Measurements from ENCODE around the gene AREL1. TPM values are rescaled to one million over a fixed set of nuclear protein-coding genes. Genes with fewer than 3 reads are reported as not detected.

AREL1 gene
- total RNA-seq, 1 donor = 44.5 TPM

DNA sequence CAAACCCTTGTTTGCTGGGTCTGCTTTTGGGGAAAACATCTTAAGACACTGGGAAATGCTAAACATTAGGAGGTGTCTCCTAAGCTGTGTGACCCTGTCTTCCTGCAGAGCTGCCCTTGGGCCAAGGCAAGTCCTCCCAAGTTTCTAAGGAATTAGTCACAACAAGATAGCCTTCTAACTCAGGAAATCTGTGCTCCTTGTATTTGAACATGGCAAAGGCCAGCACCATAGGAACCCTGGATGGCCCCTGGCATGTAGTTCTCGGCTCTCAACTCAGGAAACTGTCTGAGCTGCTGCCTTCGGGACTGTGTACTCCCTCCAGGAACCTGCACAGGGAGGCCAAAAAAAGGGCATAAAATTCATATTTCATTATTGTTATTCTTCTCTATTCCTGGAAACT, 63.2 kb downstream of the AREL1 start:
- TF ChIP-seq, protein P1, sequence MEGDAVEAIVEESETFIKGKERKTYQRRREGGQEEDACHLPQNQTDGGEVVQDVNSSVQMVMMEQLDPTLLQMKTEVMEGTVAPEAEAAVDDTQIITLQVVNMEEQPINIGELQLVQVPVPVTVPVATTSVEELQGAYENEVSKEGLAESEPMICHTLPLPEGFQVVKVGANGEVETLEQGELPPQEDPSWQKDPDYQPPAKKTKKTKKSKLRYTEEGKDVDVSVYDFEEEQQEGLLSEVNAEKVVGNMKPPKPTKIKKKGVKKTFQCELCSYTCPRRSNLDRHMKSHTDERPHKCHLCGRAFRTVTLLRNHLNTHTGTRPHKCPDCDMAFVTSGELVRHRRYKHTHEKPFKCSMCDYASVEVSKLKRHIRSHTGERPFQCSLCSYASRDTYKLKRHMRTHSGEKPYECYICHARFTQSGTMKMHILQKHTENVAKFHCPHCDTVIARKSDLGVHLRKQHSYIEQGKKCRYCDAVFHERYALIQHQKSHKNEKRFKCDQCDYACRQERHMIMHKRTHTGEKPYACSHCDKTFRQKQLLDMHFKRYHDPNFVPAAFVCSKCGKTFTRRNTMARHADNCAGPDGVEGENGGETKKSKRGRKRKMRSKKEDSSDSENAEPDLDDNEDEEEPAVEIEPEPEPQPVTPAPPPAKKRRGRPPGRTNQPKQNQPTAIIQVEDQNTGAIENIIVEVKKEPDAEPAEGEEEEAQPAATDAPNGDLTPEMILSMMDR (IDR thresholded peaks at IDR 0.05; ENCODE audit: insufficient read depth, low read depth, low read length) = no peak
- DNase-seq (ENCODE audit: low read depth) = no peak
- H3K4me3 ChIP-seq (ENCODE audit: low read depth, low read length) = no peak overlapping the region

DNA sequence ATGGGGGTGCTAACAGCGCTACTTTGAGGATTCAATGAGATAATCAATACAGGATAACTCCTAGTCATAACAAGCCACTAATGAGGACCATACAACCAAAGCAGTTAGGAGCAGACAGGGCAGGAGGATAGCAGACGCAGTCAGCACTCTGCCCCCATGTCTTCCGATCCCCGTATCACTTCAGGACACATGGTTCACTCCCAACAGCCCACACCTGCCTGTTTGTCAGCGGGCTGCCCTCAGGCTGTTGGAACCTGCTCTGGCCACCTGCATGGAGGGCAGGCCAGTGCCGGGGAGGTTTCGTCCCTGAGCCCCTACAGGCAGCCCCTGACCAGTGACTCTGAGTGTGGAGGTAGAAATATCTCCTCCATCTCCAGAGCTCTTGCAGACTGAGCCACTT, 63.7 kb downstream of the AREL1 start:
- TF ChIP-seq, protein P1 (IDR thresholded peaks at IDR 0.05; ENCODE audit: insufficient read depth, low read depth, low read length) = no peak
- H3K4me3 ChIP-seq (ENCODE audit: low read depth, low read length) = no peak overlapping the region
- no peak for DNase-seq (ENCODE audit: low read depth)

DNA sequence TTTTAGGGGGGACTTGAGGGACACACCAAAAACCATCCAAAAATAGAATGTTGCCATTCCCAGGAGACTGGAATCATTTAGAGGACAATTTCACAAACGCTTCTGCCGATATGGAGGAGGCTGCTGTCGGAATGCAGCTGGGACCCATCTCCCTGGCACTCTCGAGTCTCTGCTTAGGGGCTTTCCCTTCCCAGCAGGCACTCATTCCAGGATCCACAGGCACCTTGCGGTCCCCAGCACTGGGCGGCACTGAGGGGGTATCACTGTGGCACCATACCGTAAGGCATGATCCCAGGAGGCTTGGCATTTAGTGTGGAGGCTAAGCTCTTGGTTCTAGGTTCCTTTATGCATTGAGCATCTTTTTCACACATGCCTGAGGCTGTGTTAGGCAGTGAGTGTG, 64.3 kb downstream of the AREL1 start:
- TF ChIP-seq, protein P1 (IDR thresholded peaks at IDR 0.05; ENCODE audit: insufficient read depth, low read depth, low read length) = no peak
- H3K4me3 ChIP-seq (ENCODE audit: low read depth, low read length) = no peak overlapping the region
- no peak for DNase-seq (ENCODE audit: low read depth)

DNA sequence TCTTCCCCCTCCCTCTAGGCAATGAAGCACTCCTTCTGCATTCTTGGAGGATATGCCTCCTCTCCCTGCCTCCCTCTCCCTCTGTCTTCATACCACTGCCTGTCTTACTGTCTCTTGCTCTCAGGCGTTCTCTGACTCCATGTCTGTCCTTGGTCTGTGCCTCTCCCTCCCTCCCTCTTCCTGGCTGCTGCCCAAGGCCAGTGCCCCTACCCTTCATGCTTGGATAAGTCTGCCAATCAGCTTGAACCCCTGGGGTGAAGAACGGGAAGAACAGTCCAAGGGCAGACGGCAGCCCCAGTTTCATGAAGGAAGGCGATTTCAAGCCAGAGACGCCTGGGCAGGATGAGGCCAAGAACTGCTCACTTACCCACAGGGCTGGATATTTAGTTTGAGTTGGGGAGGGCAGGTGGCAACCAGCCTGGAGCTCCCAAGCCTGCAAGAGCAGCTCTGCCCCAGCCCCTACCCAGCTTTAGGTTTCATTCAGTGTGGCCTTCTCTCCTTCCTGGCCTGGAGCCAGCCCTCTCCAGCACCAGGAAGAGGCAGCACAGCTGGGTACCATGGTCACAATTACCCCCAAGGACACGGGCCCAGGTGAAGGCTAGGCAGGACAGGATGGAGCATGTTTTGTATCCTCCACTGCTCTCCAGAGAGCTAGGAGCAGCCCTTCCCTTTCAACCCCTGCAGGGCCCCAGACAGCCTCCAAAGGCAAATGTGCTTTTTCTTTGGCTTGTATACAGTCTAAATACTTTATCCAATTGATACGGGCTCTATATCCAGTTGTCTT, 65.0 kb downstream of the AREL1 start:
- DNase-seq (ENCODE audit: low read depth) = no peak
- TF ChIP-seq, protein P1 (IDR thresholded peaks at IDR 0.05; ENCODE audit: insufficient read depth, low read depth, low read length) = no peak
- no peak overlapping the region for H3K4me3 ChIP-seq (ENCODE audit: low read depth, low read length)

DNA sequence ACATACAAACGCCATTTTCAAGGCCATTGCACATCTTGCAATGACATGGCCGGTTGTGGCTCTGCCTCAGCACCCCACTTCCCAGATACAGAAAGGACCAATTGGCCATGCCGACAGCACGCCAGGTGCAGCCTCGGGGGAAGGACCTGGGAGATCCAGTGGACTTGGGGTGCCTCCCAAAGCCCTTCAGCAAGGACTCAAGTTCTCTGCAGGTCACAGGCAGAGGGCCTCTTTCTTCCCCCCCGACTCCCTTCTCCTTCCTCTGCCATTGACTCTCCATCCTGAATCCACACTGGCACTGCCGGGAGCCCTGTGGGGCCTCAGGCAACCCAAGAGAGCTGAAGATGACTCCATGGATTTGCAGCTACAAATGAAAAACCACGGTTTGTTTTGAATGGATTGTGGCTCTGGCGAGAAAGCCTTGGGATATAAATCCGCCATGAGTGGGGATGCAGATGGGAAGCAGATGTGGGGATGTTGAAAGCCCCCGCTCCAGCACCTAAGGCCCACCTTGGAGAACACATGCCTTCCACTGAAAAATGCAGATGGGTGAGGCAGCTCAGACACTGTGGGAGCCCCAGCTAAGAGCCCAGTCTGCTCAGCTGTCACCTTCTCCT, 65.7 kb downstream of the AREL1 start:
- TF ChIP-seq, protein P1 (IDR thresholded peaks at IDR 0.05; ENCODE audit: insufficient read depth, low read depth, low read length) = no peak
- no peak for DNase-seq (ENCODE audit: low read depth)
- H3K4me3 ChIP-seq (ENCODE audit: low read depth, low read length) = no peak overlapping the region

DNA sequence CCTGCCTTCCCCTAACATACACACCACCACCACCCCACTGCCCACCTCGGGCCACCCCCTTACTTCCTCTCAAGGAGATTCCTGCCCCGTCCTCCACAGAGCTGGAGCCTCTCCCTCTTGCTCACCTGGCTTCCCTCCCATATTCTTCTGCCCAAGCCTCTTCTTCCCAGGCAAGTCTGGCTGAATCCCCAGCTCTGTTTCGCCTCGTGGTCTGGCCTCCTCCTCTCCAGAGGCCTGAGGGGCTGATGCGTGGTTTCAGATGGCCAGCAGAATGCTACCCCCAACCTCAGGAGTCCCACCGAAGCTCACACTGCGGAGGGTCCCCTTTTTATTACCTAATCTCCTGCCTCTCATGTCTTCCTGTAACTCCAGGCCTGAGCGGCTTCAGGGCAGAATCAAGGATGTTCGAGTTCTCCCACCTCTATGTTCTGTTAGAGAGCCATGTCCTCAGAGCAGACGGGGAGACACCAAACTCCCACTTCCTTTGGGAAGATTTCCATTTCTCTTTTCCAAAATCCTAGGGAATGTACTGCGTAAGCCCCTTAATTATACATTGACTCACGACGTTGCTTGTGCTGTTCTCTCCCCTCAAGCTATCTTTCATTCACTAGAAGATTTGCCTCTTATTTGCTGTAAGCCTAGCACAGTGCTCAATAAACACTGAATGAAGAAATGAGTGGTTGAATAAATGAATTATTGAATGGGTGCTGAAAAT, 67.0 kb downstream of the AREL1 start:
- TF ChIP-seq, protein P1 (IDR thresholded peaks at IDR 0.05; ENCODE audit: insufficient read depth, low read depth, low read length) = no peak
- no peak for DNase-seq (ENCODE audit: low read depth)
- no peak overlapping the region for H3K4me3 ChIP-seq (ENCODE audit: low read depth, low read length)

Data from fibroblast of villous mesenchyme (primary cell).